ENCODE measurements around the gene ADAM11. TPM values are rescaled to one million over a fixed set of nuclear protein-coding genes. Genes with fewer than 3 reads are reported as not detected.
A peak's percentile ranks its signal among the peaks of the same experiment; 100 is the strongest.
"Not testable (repeated sequence)": the region's sequence is repeated elsewhere in the genome, so short reads cannot be mapped to it uniquely, and the experiment has no call there.

Gene ADAM11
- total RNA-seq, 1 experiment from 2014 or later = 21.6 TPM

DNA sequence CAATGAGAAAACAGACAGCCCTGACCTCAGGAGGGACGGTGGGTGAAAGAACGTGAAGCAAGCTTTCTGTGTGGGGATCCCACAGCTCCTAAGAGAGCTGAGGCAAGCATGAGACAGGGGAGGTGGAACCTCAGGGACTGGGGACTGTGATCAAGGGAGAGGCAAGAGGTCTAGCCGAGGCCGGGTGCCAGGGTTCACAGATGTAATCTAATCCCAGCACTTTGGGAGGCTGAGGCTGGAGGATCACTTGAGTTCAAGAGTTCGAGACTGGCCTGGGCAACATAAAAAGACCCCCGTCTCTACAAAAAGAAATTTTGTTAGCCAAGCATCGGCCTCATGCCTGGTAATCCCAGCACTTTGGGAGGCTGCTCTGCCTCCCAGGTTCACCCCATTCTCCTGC, 4.5 kb upstream of the ADAM11 start:
- in situ Hi-C loops (cut with HindIII; ENCODE audit: low sequenced_read_pairs) = no loop called here
- no peak for DNase-seq (ENCODE audit: low spot score)

DNA sequence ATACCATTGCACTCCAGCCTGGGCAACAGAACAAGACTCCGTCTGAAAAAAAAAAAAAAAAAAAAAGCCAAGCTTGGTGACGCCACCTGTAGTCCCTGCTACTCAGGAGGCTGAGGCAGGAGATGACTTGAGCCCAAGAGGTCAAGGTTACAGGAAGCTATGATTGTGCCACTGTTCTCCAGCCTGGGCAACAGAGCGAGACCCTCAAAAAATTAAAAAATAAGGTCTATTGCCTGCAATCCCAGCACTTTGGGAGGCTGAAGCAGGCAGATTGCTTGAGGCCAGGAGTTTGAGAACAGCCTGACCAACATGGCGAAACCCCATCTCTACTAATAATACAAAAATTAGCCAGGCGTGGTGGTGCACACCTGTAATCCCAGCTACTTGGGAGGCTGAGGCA, 3.6 kb upstream of the ADAM11 start:
- in situ Hi-C loops (cut with HindIII; ENCODE audit: low sequenced_read_pairs); DNase-seq (ENCODE audit: low spot score): not testable (repeated sequence)

DNA sequence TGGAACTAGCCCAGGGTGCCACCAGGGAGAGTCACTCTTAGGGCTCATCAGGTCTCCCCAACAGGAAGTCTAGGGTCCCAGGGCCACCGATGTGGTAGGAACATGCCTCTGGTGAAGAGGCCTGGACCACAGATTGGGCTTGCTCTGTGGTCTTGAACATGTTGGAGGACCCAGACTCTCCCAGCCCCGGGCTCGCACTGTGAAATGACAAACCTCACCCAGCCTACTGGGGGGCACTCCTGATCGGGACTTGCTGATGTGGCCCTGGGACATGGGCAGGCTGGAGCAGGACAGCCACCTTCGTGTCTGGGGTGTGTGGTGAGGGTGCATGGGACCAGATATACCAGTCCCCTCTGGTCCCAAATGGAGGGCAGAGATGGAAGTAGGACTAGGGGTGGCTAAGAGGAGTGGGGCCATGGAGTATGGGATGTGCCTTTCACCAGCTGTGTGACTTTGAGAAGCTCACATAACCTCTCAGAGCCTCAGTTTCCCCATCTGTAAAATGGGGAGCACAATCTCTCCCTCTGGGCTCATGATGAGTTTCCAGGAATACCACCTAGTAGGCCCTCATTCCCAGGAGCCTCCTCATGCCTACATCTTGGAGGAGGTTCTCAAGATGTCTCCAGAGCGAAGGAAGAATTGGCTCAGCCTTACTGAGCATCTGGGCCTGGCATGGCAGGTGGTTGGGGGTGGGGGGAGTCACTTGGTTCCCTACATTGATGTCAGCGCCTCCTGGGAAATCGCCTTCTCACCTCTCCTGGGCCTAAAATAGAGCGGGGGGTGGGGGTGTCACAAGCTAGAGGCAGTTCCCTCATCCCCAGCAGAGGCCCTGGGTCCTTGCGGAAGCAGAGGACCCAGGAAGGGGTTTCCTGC, 1.5 kb upstream of the ADAM11 start:
- in situ Hi-C loops (cut with HindIII; ENCODE audit: low sequenced_read_pairs) = no loop called here
- no peak for DNase-seq (ENCODE audit: low spot score)

DNA sequence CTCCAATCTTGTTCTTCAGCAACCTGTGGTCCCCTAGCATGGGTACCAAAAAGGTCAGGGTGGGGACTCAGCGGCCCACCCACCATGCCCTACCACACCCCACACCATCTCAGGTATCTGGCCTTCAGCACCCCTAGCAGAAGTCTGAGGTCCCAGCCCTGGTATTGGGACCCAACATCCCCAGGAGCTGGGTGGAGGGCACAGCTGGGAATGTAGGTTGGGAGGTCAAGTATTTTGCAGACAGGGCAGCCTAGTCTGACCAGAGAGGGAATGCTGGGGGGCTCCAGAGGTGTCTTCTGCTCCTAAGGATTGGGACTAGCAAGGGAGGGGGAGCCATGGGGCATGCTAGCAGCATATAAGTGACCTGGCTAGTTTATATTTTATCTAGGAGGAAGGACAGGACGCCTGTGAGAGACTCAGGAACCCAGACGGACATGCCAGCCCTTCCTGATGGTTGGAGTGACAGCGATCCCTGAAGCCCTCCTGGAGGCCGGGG, 822 bp upstream of the ADAM11 start:
- in situ Hi-C loops (cut with HindIII; ENCODE audit: low sequenced_read_pairs) = no loop called here
- no peak for DNase-seq (ENCODE audit: low spot score)

DNA sequence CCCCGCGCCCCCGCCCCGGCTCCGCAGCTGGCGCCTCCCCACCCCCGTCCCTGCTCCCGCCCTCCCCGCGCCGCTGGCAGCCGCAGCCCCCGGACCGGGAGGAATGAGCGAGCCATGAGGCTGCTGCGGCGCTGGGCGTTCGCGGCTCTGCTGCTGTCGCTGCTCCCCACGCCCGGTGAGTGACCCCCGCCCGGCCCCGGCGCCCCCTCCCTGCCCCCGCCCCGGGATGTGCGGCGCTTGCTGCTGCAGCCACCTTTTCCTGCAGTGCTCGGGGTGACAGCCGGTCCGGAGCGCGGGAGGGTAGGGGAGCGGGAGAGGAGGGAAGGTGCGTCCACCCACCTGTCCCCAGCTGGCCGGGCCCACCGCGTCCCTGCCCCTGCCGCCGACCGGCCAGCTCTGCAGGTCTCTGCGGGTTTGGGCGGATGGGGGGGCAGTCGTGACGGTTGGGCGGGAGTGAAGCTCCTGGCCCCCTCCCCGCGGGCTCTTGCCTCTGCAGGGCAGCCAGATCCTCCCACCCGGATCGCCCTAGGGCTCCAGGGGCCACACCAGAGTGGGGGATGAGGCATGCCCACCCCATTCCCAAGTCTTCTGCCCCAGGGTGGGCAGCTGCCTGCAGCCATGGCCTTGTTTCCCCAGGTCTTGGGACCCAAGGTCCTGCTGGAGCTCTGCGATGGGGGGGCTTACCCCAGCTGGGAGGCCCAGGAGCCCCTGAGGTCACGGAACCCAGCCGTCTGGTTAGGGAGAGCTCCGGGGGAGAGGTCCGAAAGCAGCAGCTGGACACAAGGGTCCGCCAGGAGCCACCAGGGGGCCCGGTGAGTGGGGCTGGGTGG, 513 bp downstream of the ADAM11 start:
- DNase-seq (ENCODE audit: low spot score) = no peak
- in situ Hi-C loops (cut with HindIII; ENCODE audit: low sequenced_read_pairs) = no loop called here

GRCh38 chr17:44759916-44760243, 1.1 kb downstream of the ADAM11 start:
- no peak for DNase-seq (ENCODE audit: low spot score)
- in situ Hi-C loops (cut with HindIII; ENCODE audit: low sequenced_read_pairs) = no loop called here

- in situ Hi-C loops (cut with HindIII; ENCODE audit: low sequenced_read_pairs) = no loop called here
- peak; percentile 56 for DNase-seq (ENCODE audit: low spot score)
Measured at GRCh38 chr17:44760474-44761308, 1.9 kb downstream of the ADAM11 start.

GRCh38 chr17:44761932-44762810, 3.4 kb downstream of the ADAM11 start:
- in situ Hi-C loops (cut with HindIII; ENCODE audit: low sequenced_read_pairs) = no loop called here
- no peak for DNase-seq (ENCODE audit: low spot score)

DNA sequence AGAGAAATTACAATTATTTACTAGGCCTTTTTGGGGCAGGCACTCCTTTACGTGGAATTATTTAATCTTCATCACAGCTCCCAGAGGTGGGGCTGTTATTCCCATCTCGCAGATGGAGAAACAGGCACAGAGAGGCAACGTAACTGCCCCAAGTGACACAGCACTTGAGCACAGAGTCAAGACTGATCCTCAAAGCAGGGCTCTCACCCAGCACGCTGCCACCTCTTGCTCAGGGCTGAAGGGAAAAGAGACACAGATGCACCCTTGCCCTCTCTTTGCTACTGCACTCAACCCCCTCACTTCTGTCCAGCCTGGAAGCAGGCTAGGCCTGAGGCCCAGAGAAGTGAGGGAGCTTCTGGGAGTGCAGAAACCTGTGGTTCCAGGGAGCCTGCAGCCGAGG, 4.4 kb downstream of the ADAM11 start:
- in situ Hi-C loops (cut with HindIII; ENCODE audit: low sequenced_read_pairs) = no loop called here

GRCh38 chr17:44765965-44766364, 7.2 kb downstream of the ADAM11 start:
- no peak for DNase-seq (ENCODE audit: low spot score)
- in situ Hi-C loops (cut with HindIII; ENCODE audit: low sequenced_read_pairs) = no loop called here

More for the DNA sequence above, 4.4 kb downstream of the ADAM11 start:
- DNase-seq (ENCODE audit: low spot score) = no peak

- in situ Hi-C loops (cut with HindIII; ENCODE audit: low sequenced_read_pairs) = no loop called here
- no peak for DNase-seq (ENCODE audit: low spot score)
Measured at GRCh38 chr17:44766409-44767038, 7.7 kb downstream of the ADAM11 start.

DNA sequence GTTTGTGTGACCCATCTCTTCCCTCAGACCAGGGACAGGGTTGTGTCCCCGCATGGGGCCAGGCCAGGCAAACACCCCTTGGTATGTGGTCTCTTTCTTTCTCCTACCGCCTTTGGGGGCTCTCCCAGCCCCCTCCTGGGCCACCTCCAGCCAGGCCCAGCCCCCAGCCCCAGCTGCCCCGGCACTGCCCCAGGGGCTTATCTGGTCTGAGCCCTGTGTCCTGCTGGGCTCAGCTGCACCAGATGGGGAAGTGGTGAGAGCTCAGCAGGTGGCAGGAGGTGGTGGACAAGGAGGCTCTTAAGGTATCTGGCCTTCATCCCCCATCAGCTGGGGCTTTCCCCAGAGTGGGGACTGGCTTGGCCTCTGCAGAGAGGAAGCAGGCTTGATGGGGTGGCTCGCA, 8.7 kb downstream of the ADAM11 start:
- DNase-seq (ENCODE audit: low spot score) = no peak
- in situ Hi-C loops (cut with HindIII; ENCODE audit: low sequenced_read_pairs) = no loop called here

DNA sequence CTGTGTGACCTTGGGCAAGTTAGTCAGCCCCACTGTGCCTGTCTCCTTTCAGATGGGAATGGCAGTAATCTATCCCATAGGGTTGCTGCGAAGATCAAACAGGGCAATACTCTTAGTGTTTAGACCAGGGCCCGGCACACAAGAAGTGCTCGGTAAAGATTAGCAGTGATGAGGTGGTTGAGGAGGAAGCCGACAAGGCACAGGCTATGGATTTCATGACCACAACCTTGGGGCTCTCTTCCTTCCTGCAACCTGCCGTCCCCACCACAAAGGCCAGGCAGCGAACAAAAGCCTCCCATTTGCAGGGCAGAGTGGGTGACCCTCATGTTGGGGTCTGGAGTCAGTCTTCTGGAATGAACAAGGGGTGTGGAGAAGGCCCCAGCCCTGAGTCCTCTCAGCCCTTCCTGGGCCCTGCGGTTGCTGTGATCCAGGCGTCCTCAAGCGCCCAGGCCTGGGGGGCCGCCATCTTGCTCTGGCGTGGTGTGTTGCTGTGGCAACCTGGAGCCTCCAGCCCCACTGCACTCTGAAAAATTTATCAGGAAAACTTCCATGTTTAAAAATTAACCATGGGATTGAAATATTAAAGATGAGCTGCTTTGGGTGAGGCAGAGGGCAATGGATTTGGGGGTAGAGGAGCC, 9.8 kb downstream of the ADAM11 start:
- in situ Hi-C loops (cut with HindIII; ENCODE audit: low sequenced_read_pairs) = no loop called here
- no peak for DNase-seq (ENCODE audit: low spot score)

DNA sequence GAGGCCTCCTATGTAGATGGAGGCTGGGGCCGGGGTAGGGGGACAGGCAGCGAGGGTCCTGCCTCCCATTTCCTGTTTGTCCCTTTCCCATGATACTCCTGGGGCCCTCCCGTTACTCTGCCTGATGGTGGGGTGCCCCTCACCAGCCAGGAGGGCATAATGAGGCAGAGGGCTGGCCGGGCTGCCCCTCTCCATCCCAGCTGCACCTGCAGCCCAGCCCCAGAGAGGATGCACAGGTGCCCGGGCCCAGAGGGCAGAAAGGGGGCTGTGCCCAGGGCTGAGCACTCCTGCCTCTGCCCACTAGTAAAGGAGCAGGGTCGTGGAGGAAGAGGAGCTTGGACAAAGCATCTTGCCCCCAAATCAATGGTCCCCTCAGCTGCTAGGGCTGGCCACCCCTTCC, 10.4 kb downstream of the ADAM11 start:
- DNase-seq (ENCODE audit: low spot score) = no peak
- in situ Hi-C loops (cut with HindIII; ENCODE audit: low sequenced_read_pairs) = no loop called here

DNA sequence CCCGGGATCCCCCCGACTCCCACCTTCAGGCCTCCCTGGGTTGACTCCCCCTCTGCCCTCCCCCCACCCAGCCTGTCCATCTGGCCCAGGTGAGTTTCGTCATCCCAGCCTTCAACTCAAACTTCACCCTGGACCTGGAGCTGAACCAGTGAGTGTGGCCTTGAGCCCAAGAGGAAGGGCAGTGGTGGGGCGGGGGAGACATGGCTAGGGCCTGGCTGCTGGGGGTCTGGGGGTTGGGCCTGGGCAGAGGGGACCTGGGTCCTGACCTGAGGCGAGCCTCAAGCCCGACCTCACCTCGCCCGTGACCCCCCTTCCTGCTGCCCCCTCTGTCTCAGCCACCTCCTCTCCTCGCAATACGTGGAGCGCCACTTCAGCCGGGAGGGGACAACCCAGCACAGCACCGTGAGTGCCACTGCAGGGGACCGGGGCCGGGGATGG, 10.9 kb downstream of the ADAM11 start:
- no peak for DNase-seq (ENCODE audit: low spot score)
- in situ Hi-C loops (cut with HindIII; ENCODE audit: low sequenced_read_pairs) = no loop called here

DNA sequence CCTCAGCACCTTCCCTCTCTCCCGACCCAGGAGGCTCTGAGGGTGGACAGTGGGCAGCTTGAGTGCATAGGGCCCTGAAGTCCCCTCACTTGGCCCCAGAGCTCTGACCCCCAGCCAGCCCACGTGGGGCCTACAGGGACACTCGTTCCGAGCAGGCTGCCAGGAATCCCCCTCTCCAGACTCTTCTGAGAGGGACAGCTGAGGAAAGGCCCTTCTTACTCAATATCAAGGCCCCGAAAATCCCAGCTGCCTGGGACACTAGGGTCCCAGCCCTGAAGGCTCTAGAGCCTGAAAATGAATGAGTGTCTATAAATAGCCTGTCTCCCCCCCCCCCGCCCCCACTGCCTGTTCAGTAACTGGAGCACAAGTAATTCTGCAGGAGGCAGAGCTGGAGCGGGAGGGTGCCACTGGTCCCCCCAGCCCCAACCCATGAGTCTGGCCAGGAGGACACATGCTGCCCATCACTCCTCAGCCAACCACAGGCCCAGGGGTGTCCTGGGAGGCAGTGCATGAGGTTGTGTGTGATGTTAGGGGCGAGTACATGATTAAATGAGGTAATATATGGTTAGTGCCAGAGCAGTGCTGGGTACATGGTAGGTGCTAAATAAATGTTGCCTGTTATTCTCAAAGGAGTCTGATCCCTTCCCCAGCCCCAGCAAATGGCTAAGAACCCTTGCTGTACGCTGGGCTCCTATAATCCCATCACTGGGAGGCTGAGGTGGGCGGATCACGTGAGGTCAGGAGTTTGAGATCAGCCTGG, 11.6 kb downstream of the ADAM11 start:
- in situ Hi-C loops (cut with HindIII; ENCODE audit: low sequenced_read_pairs) = no loop called here
- DNase-seq (ENCODE audit: low spot score) = peak; percentile 50
